Measurements from ENCODE around the gene BEND5. TPM values are rescaled to one million over a fixed set of nuclear protein-coding genes. Genes with fewer than 3 reads are reported as not detected.

The BEND5 gene
- total RNA-seq, 4 donors from 2014 or later: 2.8 to 4.6 (median 3.9) TPM

DNA sequence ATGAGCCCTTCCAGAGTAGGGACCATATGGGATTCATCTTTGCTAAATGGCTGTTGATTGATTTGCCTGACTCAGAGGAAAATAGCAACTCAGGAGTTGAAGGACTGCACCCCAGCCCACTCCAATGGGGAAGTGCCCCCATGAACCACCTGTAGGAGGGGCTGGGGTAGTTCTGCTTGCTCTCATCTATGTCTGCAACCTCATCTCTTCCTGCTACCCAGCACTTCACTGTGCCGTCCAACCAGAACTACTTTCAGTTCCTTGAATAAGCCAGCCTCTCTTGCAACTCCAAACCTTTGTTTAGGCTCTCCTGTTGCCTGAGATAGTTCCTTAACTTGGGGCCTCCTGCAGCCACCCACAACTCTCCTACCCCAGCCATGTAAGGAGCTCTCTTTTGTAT lies 26.6 kb downstream of the BEND5 start:
- no peak overlapping the region for H3K4me3 ChIP-seq
- DNase-seq (ENCODE audit: extremely low spot score): no peak
- intact Hi-C loops (cut with DNase I): no loop called here
- WGBS: 92% methylated on average over 1 of the region's 1 CpG
- no peaks in the 10 kb centered on the region for H3K4me1 ChIP-seq
- H3K9me3 ChIP-seq: no peaks in the 10 kb centered on the region
- TF ChIP-seq EP300 (IDR thresholded peaks at IDR 0.05) (no peak), POLR2AphosphoS5 (IDR thresholded peaks at IDR 0.05) (no peak), POLR2A (IDR thresholded peaks at IDR 0.05; ENCODE audit: low read depth) (no peak)
- TF ChIP-seq, protein P1, sequence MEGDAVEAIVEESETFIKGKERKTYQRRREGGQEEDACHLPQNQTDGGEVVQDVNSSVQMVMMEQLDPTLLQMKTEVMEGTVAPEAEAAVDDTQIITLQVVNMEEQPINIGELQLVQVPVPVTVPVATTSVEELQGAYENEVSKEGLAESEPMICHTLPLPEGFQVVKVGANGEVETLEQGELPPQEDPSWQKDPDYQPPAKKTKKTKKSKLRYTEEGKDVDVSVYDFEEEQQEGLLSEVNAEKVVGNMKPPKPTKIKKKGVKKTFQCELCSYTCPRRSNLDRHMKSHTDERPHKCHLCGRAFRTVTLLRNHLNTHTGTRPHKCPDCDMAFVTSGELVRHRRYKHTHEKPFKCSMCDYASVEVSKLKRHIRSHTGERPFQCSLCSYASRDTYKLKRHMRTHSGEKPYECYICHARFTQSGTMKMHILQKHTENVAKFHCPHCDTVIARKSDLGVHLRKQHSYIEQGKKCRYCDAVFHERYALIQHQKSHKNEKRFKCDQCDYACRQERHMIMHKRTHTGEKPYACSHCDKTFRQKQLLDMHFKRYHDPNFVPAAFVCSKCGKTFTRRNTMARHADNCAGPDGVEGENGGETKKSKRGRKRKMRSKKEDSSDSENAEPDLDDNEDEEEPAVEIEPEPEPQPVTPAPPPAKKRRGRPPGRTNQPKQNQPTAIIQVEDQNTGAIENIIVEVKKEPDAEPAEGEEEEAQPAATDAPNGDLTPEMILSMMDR (IDR thresholded peaks at IDR 0.05): no peak
- H3K36me3 ChIP-seq: peaks cover 0 to 58% (median 34%) of the 10 kb centered on the region in 4 donors
- no peak overlapping the region for H3K27ac ChIP-seq (replicated peaks in 1 of 4)
- no peaks in the 10 kb centered on the region for H3K27me3 ChIP-seq

DNA sequence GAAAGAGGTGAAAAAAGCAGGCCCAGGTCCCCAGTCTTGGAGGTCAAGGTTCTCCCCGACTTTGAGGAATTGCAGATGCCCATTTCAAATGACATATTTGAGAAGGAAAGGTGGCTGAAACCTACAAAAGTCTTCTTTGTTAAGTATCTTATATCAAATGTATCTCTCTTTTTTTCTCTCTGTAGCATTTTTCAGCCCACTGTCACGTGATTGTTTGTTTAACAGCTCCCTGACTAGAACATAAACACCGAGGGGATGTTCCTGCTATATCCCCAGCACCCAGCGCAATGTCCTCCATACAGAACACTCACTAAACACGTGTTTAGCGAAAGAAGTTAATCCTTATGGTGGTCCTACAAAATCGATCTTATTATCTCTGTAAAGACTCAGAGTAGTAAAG lies 27.6 kb downstream of the BEND5 start:
- Histone ChIP-seq H3K4me1 (no peaks in the 10 kb centered on the region), H3K9me3 (no peaks in the 10 kb centered on the region), H3K36me3 (peaks cover 0 to 61% (median 32%) of the 10 kb centered on the region in 4 donors), H3K27ac (replicated peaks in 1 of 4) (no peak overlapping the region), H3K27me3 (no peaks in the 10 kb centered on the region), H3K4me3 (no peak overlapping the region)
- 72% methylated on average over 7 of the region's 7 CpGs for WGBS
- intact Hi-C loops (cut with DNase I): no loop called here
- no peak for TF ChIP-seq POLR2AphosphoS5 (IDR thresholded peaks at IDR 0.05)
- TF ChIP-seq POLR2A (IDR thresholded peaks at IDR 0.05; ENCODE audit: low read depth): no peak
- TF ChIP-seq, protein P1 (IDR thresholded peaks at IDR 0.05): no peak
- TF ChIP-seq EP300 (IDR thresholded peaks at IDR 0.05): no peak
- DNase-seq (ENCODE audit: extremely low spot score): no peak

DNA sequence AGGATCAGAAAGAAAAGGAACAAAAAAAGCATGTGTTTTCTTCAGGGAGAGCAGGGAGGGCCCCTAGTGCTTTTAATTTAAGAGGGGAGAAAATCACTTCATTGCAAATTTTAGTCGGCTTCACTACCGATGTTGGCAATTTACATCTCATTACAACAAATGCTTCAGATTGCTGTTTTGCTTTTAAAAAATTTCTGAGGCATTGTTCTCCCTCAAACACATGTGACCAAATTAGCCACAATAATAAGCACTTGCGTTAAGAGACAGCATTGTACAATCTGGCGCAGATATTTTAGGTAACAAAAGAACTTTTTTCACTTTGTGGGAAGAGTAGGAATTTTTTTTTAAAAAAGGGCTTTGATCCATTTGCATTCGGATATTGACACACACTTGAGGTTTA lies 29.8 kb downstream of the BEND5 start:
- H3K27me3 ChIP-seq: no peaks in the 10 kb centered on the region
- H3K9me3 ChIP-seq: no peaks in the 10 kb centered on the region
- no peak overlapping the region for H3K4me3 ChIP-seq
- TF ChIP-seq POLR2A (IDR thresholded peaks at IDR 0.05; ENCODE audit: low read depth): no peak
- TF ChIP-seq, protein P1 (IDR thresholded peaks at IDR 0.05): no peak
- TF ChIP-seq POLR2AphosphoS5 (IDR thresholded peaks at IDR 0.05): no peak
- no peak for TF ChIP-seq EP300 (IDR thresholded peaks at IDR 0.05)
- intact Hi-C loops (cut with DNase I): no loop called here
- no peaks in the 10 kb centered on the region for H3K4me1 ChIP-seq
- peaks cover 0 to 72% (median 26%) of the 10 kb centered on the region in 4 donors for H3K36me3 ChIP-seq
- 90% methylated on average over 5 of the region's 5 CpGs for WGBS
- H3K27ac ChIP-seq (replicated peaks in 1 of 4): no peak overlapping the region
- DNase-seq (ENCODE audit: extremely low spot score): no peak

DNA sequence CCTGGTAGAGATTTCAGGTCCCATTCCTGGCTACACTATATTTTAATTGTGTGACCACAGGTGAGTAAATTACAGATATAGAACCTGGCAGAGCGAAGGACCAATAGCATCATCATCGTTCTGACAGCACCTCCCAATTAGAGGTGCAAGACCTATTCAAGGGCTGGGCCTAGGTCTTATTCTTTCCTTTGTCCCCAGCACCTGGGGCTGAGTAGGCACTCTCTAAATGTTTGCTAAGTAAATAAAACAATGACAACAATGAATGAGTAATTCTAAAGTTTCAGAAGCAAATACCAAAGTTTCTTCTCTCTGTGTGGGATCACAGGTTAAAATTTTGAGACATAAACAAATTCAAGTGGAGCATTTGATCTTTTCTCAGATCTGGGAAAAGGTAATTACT lies 32.7 kb downstream of the BEND5 start:
- 100% methylated on average over 2 of the region's 2 CpGs for WGBS
- Histone ChIP-seq H3K27ac (replicated peaks in 1 of 4) (no peak overlapping the region), H3K9me3 (no peaks in the 10 kb centered on the region), H3K4me1 (no peaks in the 10 kb centered on the region), H3K4me3 (no peak overlapping the region), H3K27me3 (no peaks in the 10 kb centered on the region), H3K36me3 (peaks cover 0 to 73% (median 18%) of the 10 kb centered on the region in 4 donors)
- TF ChIP-seq, protein P1 (IDR thresholded peaks at IDR 0.05): no peak
- TF ChIP-seq EP300 (IDR thresholded peaks at IDR 0.05): no peak
- TF ChIP-seq POLR2A (IDR thresholded peaks at IDR 0.05; ENCODE audit: low read depth): no peak
- TF ChIP-seq POLR2AphosphoS5 (IDR thresholded peaks at IDR 0.05): no peak
- intact Hi-C loops (cut with DNase I): no loop called here
- DNase-seq (ENCODE audit: extremely low spot score): no peak

DNA sequence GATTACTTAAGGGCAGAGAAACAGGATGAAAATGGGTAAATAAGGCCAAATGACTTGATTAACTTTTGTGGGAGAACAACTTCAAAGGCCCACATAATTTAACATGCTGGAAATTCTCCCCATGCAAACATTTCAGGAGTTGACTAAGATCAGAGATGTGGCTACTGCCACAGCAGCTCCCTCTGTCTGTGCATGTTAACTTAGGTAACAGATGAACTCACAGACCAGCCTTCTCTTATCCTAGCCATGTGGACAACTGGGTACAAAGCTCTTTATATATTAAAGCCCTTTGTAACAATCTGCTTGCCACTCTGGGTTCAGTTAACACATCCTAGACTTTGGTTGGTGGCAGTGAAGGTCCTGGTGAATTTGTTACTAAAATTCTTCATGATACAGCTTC lies 33.2 kb downstream of the BEND5 start:
- TF ChIP-seq EP300 (IDR thresholded peaks at IDR 0.05) (no peak), POLR2AphosphoS5 (IDR thresholded peaks at IDR 0.05) (no peak), POLR2A (IDR thresholded peaks at IDR 0.05; ENCODE audit: low read depth) (no peak)
- TF ChIP-seq, protein P1 (IDR thresholded peaks at IDR 0.05): no peak
- no peak for DNase-seq (ENCODE audit: extremely low spot score)
- intact Hi-C loops (cut with DNase I): no loop called here
- no peak overlapping the region for H3K4me3 ChIP-seq
- H3K9me3 ChIP-seq: no peaks in the 10 kb centered on the region
- no peaks in the 10 kb centered on the region for H3K4me1 ChIP-seq
- peaks cover 3 to 69% (median 14%) of the 10 kb centered on the region in 4 donors for H3K36me3 ChIP-seq
- no peaks in the 10 kb centered on the region for H3K27me3 ChIP-seq
- no peak overlapping the region for H3K27ac ChIP-seq (replicated peaks in 1 of 4)

Measured in esophagus muscularis mucosa (tissue), 4 donors.